SJSA1 (cell line): ENCODE data around the gene ACP5. TPM values are rescaled to one million over a fixed set of nuclear protein-coding genes. Genes with fewer than 3 reads are reported as not detected.
"Not testable (repeated sequence)": the region's sequence is repeated elsewhere in the genome, so short reads cannot be mapped to it uniquely, and the experiment has no call there.

ENCODE experiments used
- DNase-seq, 2 experiments: peaks; one replicate each; pipeline ENCODE4 v3.0.0-alpha.2; 2015 to 2020; ENCODE audit warnings: low spot score in 2 of 2, low read depth in 1 of 2
- H3K27ac ChIP-seq: fragments of 250-450 bp; sonication (Bioruptor Pico); 2 replicates; pipeline ENCODE4 v1.5.1; 2020; ENCODE audit warnings: mild to moderate bottlenecking, moderate library complexity
- H3K27me3 ChIP-seq: fragments of 250-450 bp; sonication (Bioruptor Pico); replicated peaks from 2 replicates; pipeline ENCODE4 v1.5.1; 2020; ENCODE audit warnings: mild to moderate bottlenecking, moderate library complexity
- H3K36me3 ChIP-seq: fragments of 250-450 bp; sonication (Bioruptor Pico); 2 replicates; pipeline ENCODE4 v1.5.1; 2020; ENCODE audit warnings: mild to moderate bottlenecking
- H3K4me1 ChIP-seq: fragments of 250-450 bp; sonication (Bioruptor Pico); replicated peaks from 2 replicates; pipeline ENCODE4 v1.6.1; 2021; ENCODE audit warnings: mild to moderate bottlenecking
- H3K4me3 ChIP-seq: fragments of 250-450 bp; sonication (Bioruptor Pico); 2 replicates; pipeline ENCODE4 v1.5.1; 2020; ENCODE audit warnings: mild to moderate bottlenecking
- H3K9me3 ChIP-seq: fragments of 250-450 bp; sonication (Bioruptor Pico); replicated peaks from 2 replicates; pipeline ENCODE4 v1.5.1; 2020; ENCODE audit warnings: mild to moderate bottlenecking
- total RNA-seq: library from RNA; depleted of rRNA; stranded (reverse); fragments of >200 nt; shearing (Covaris generic); gene quantifications from 2 replicates; pipeline ENCODE4 v1.2.3, GENCODE V29; 2014

The ACP5 gene
- total RNA-seq, 1 experiment from 2014 or later: not detected

DNA sequence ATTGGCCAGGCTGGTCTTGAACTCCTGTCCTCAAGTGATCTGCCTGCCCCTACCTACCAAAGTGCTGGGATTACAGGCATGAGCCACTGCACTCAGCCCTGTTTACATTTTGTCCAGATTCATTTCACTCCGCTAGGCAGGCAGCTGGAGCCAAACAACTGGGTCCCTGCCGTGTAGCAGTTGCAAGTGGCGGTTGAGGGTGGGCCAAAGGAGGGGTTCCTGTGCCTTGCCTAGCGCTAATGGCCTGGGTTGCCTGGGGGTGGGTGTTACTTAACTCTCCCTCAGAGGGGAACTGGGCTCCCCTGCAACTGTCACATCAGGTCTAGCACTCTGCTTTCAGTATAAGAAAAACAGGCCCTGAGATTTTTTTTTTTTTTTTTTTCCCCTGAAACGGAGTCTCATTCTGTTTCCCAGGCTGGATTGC is 7.4 kb downstream of the ACP5 start:
- H3K27me3 ChIP-seq: no peaks in the 10 kb centered on the region
- no peaks in the 10 kb centered on the region for H3K36me3 ChIP-seq
- no peak for DNase-seq
- H3K27ac ChIP-seq: no peak overlapping the region
- no peaks in the 10 kb centered on the region for H3K9me3 ChIP-seq
- no peaks in the 10 kb centered on the region for H3K4me1 ChIP-seq
- no peak overlapping the region for H3K4me3 ChIP-seq

DNA sequence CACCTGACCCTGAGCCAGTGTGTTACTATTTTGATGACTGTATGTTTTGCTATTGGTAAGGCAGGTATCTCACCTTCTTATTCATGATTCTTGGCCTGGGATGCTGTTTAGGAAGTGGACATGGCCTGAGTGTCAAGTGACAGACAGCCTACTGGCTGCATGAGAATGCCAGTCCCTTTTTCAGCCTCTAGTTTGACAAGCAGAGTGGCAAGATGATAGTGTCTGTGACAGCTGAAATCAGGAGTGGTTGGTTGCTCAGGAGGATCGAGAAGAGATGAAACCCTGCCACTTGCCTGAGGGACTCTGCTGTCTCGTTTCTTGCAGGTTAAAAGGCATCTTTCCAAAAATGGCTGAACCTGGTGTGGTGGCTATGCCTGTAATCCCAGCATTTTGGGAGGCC is 11.3 kb downstream of the ACP5 start:
- no peak for DNase-seq
- no peaks in the 10 kb centered on the region for H3K27me3 ChIP-seq
- no peaks in the 10 kb centered on the region for H3K9me3 ChIP-seq
- no peaks in the 10 kb centered on the region for H3K4me1 ChIP-seq
- H3K36me3 ChIP-seq: no peaks in the 10 kb centered on the region
- H3K4me3 ChIP-seq: no peak overlapping the region
- H3K27ac ChIP-seq: no peak overlapping the region

DNA sequence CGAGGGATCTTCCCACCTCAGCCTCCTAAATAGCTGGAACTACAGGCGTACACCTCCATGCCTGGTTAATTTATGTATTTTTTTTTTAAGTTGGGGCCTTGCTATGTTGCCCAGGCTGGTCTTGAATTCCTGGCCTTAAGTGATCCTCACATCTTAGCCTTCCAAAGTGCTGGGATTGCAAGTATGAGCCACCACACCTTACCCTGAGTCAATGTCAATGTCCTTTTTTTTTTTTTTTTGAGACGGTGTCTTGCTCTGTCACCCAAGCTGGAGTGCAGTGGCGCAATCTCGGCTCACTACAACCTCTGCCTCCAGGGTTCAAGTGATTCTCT is 11.8 kb downstream of the ACP5 start:
- H3K36me3 ChIP-seq, DNase-seq, H3K4me1 ChIP-seq, H3K9me3 ChIP-seq, H3K27me3 ChIP-seq, H3K4me3 ChIP-seq, H3K27ac ChIP-seq: not testable (repeated sequence)

DNA sequence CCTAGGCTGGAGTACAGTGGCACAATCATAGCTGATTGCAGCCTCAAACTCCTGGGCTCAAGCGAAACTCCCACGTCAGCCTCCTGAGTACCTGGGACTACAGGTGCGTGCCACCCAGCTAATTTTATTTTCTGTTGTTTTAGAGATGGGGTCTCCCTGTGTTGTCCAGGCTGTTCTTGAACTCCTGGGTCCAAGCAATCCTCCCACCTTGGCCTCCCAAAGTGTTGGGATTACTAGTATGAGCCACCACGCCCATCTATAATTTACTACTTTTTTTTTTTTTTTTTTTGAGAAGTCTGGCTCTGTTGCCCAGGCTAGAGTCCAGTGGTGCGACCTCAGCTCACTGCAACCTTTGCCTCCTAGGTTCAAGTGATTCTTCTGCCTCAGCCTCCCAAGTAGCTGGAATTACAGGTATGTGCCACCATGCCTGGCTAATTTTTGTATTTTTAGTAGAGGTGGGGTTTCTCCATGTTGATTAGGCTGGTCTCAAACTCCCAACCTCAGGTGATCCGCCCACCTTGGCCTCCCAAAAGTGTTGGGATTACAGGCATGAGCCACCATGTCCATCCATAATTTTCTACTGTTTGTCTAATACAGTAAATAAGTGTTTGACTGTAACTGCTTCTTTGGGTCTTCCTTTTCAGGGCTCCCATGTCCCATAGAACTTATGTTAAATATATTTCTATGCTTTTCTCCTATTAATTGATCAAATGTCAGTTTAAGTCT is 13.2 kb downstream of the ACP5 start:
- not testable (repeated sequence) for H3K27ac ChIP-seq, H3K27me3 ChIP-seq, H3K9me3 ChIP-seq, H3K36me3 ChIP-seq, H3K4me3 ChIP-seq, DNase-seq, H3K4me1 ChIP-seq

DNA sequence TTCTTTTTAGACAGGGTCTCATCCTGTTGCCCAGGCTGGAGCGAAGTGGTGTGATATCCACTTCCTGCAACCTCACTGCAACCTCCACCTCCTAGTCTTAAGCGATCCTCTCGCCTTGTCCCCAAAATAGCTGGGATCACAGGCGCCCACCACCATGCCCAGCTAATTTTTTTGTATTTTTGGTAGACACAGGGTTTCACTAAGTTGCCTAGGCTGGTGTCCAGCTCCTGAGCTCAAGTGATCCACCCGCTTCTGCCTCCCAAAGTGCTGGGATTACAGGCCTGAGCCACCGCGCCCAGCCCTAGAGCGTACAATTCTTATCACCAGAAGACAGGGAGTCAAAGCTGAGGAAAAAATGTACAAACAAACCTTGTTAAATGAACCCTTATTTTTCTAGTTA is 13.9 kb downstream of the ACP5 start:
- Histone ChIP-seq H3K4me3 (no peak overlapping the region), H3K27ac (no peak overlapping the region)

DNA sequence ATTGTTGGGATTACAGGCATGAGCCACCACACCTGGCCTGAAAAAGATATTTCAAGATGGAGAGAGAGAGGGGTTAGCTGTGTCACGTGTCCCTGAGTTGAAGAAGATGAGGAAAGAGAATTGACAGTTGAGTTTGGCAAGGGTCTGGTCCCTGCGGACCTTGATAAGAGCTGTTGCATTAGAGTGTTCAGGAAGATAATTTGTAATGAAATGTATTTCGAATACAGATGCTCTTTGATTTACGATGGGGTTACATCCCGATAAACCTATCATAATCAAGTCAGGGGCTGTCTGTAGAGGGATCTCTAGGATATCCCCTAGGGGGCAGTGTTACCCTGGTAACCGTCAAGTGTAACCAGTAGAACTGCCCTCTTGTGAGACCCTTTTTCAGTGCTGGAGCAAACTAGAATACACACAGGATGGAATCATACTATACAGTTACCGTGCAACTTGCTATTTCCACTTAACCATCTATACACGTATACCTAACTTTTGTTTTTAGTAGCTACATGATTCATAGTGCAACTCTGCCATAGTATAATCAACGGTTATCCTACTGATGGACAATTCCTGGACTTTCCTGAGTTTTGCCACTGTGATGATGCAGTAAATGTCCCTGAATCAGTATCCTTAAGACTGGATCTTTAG is 16.9 kb downstream of the ACP5 start:
- no peak overlapping the region for H3K4me3 ChIP-seq
- H3K27ac ChIP-seq: no peak overlapping the region
- H3K4me1 ChIP-seq: peaks cover 10% of the 10 kb centered on the region
- peak; percentile 41 to 64 for DNase-seq
- H3K36me3 ChIP-seq: peaks cover 7% of the 10 kb centered on the region
- no peaks in the 10 kb centered on the region for H3K9me3 ChIP-seq
- no peaks in the 10 kb centered on the region for H3K27me3 ChIP-seq

More for the DNA sequence above, 13.9 kb downstream of the ACP5 start:
- no peak for DNase-seq
- H3K27me3 ChIP-seq: no peaks in the 10 kb centered on the region
- no peaks in the 10 kb centered on the region for H3K9me3 ChIP-seq
- 0 out of 2 replicates have a peak, but pooled peaks cover 3% of the 10 kb centered on the region for H3K36me3 ChIP-seq
- peaks cover 4% of the 10 kb centered on the region; the same call in 1 of the 2 replicates for H3K4me1 ChIP-seq

DNA sequence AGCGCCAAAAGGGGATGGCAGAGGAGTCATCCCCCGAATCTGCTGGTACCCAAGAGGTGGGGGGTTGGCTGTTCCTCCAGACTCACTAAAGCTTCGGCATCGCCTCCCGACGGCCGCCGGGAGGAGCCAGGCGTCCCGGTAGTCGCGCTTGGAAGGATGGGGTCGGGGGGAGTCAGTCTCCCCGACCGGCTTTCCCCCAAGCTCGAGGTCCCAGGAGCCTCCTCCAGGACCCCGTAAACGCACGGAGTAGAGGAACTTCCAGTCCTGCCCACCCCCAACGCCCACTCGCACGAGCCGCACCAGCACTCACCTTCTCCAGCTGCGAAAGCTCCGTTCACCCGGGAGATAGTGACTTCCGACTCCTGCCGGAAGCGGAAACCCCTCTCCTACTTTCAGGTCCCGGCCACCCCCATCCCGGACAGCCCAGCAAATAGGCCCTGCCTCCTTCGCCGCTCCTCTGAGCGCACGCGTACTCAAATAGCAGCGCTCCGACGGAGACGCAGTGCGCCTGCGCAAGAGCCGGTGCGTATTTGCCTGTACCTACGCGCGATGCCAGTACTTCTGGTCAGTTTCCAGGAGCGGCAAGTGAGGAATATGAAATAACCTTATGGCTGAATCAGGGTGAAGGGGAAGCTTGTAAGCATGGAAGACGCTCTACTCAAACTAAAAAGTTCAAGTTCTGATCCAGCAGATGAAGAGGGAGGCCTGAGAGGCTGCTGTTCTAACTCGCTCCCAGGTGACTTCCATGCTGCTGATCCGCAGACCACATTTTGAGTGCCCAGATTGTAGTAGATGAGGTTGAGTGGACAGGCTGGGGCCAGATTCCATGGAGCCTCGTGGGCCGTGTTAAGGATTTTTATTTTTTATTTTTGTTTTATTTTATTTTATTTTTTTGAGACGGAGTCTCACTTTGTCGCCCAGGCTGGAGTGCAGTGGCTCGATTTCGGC is 18.3 kb downstream of the ACP5 start, which contains the start of gene ELOF1:
Gene ELOF1 (minus strand): TSS at position 350 of the 948 bp plus-strand sequence. CDS start 4,883 bp downstream, outside the sequence.
- Histone ChIP-seq H3K9me3 (no peaks in the 10 kb centered on the region), H3K27ac (no peak within 1 kb of the TSS), H3K36me3 (peaks cover 14% of the 10 kb centered on the region), H3K4me3 (peak within 1 kb of the TSS; percentile 76), H3K27me3 (no peaks in the 10 kb centered on the region), H3K4me1 (peaks cover 10% of the 10 kb centered on the region)
- peak; percentile 92 to 98 for DNase-seq

DNA sequence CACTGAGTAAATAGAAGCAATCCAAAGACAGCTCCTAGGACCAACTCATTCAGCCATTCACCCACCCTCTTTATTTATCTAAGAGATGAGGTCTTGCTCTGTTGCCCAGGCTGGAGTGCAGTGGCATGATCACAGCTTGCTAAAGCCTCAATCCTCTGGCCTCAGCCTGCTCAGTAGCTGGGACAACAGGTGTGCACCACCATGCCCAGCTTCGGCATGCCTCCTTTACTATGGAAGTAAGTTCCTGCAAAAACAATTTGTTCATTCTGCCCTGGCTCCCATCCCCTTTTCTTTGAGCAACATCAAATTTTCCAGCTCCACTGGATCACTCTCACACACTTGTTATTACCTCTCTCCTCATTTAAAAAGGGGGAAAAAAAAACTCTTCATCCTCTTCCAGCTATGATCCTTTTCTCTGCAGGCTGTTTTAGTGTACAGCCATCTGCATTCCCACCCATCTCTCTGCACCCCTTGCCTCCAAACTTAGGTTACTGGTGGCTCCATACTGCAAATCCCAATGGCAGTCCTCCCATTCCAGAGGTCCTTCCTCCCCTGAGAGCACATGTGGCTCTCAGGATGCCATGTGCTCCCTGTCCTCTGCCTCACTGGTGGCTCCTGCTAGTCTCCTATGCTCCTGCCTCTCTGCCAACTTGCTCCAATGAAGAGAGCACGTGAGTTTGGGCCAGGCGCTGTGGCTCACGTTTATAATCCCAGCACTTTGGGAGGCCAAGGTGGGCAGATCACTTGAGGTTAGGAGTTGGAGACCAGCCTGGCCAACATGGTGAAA is 20.6 kb downstream of the ACP5 start:
- Histone ChIP-seq H3K36me3 (peaks cover 37% of the 10 kb centered on the region), H3K27ac (no peak overlapping the region), H3K27me3 (no peaks in the 10 kb centered on the region), H3K9me3 (no peaks in the 10 kb centered on the region), H3K4me1 (peaks cover 10% of the 10 kb centered on the region), H3K4me3 (no peak overlapping the region)
- DNase-seq: no peak

DNA sequence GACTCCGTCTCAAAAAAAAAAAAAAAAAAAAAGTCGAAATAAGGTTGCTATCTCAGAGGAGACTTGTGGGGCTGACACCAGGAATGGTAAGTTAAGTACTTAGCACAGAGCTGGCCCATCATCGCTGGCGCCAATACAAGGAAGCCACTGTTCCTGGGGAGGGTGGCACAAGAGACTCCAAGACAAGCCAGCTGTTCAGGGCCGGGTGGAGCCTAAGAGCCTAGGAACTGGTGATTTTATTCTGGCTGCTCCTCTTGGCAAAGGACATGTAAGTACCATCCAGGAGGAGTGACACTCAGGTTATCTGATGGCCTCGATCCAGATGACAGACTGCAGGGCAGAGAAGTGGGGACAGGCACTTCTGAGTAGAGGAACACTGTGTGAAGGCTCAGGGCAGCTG is 22.2 kb downstream of the ACP5 start:
- H3K9me3 ChIP-seq: no peaks in the 10 kb centered on the region
- no peak overlapping the region for H3K27ac ChIP-seq
- no peak overlapping the region for H3K4me3 ChIP-seq
- peaks cover 10% of the 10 kb centered on the region for H3K4me1 ChIP-seq
- no peak for DNase-seq
- peaks cover 45% of the 10 kb centered on the region for H3K36me3 ChIP-seq
- no peaks in the 10 kb centered on the region for H3K27me3 ChIP-seq

DNA sequence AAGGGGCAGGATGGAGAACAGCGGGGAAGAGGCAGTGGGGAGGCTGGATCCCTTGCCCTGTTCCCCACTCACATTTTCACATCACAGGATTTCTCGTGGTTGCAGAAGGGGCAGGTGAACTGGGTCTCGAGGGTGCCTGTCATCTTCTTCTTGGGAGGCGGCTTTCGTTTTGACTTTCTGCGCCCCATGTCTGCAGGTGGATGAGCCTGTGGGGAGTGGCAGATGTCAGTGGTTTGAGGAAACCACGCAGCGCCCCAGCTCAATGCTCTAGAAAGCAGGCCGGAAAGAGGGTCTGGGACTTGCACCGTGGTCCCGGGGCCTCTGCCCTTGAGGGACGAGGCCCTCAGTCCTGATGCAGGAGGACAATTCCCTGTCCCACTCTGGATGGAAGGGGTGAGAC is 23.3 kb downstream of the ACP5 start:
- Histone ChIP-seq H3K4me3 (no peak overlapping the region), H3K36me3 (peaks cover 48% of the 10 kb centered on the region), H3K27ac (no peak overlapping the region), H3K9me3 (no peaks in the 10 kb centered on the region), H3K27me3 (no peaks in the 10 kb centered on the region), H3K4me1 (peaks cover 6% of the 10 kb centered on the region)
- no peak for DNase-seq

DNA sequence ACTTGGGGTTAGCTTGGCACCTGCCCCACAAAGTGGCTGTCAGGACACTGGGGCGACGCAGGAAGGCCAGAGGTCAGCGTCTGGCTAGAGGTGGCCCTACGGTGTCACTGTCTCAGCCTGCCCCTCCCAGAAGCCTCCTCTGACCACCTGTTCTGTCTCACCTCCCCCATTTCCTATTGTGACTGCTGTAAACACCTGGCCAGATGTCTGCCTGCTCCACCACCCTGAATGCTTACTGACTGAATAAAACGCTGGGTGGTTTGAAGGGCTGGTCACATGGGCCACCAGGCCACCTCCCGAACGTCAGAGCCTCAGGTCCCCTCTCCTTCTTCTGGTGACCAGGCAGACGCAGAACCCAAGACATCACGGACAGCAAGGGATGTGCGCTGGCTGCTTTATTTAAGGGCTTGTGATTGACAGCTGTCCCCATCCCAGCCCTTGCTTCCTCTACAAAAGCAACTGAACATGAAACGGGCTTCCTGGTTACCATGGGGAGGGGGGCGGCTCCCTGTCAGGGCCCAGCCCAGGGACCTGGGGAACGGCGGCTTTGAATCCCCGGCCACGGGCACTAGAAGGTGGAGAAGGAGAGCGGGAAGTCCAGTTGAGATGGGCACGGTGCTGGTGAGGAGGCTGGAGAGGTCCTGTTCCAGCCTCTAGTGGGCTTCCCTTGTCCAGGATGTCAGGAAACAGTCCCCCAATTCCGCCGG is 24.6 kb downstream of the ACP5 start:
- Histone ChIP-seq H3K4me1 (peaks cover 1% of the 10 kb centered on the region), H3K27ac (no peak overlapping the region), H3K9me3 (no peaks in the 10 kb centered on the region), H3K36me3 (peaks cover 45% of the 10 kb centered on the region), H3K27me3 (no peaks in the 10 kb centered on the region), H3K4me3 (no peak overlapping the region)
- no peak for DNase-seq

DNA sequence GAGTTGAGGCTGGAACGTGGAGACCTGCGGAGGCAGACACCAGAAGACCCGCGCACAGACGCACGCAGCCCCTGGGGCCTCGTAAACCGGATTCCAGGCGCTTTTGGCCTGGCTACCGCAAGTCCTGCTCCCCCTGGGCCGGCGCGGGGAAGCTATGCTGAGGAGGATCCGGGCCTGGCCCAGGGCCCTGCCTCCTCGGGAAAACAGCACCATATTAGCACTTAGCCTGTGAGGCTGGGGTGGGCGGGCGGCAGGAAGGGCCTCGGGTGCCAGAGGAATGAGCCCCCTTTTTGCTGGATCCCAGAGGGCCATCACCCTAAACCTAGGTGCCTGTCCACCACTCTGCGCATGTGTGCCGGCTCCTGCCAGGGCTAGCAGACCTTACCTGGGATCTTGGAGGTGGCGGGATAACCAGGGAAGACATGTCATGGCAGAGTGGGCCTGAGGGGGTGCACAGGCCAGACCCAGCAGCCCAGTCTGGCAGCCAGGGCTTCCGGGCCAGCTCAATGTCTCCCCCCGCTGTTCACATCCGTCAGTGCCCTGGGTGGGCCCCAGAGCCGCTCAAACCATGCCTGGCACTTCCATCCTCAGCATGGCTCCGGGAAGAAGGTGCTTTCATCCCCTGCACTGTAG is 25.7 kb downstream of the ACP5 start:
- no peaks in the 10 kb centered on the region for H3K9me3 ChIP-seq
- H3K27ac ChIP-seq: no peak overlapping the region
- H3K36me3 ChIP-seq: peaks cover 45% of the 10 kb centered on the region
- H3K4me3 ChIP-seq: no peak overlapping the region
- H3K4me1 ChIP-seq: no peaks in the 10 kb centered on the region
- DNase-seq: no peak
- H3K27me3 ChIP-seq: no peaks in the 10 kb centered on the region
